HG03342 (cell line): ENCODE results near the gene PSPC1.
"Not testable (repeated sequence)": the region's sequence is repeated elsewhere in the genome, so short reads cannot be mapped to it uniquely, and the experiment has no call there.

Experiments used
- ATAC-seq: cut with Tn5 transposase; IDR thresholded peaks from one replicate; pipeline ENCODE4 v1.9.1; 2021; ENCODE audit warnings: mild to moderate bottlenecking, moderate library complexity; ENCODE audit not compliant: unreplicated experiment

Gene PSPC1

DNA sequence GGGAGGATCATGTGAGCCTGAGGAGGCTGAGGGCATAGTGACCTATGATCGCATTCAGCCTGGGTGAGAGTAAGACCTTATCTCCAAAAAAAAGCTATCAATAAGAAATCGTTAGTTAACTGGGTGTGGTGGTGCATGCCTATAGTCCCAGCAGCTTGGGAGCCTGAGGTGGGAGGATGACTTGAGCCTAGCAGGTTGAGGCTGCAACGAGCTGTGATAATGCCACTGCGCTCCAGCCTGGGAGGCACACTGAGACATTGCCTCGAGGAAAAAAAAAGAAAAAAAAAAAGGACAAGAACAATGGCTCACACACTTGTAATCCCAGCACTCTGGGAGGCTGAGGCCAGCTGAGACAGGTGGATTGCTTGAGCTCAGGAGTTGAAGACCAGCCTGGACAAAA lies 16.2 kb downstream of the PSPC1 start:
- no peak for ATAC-seq

DNA sequence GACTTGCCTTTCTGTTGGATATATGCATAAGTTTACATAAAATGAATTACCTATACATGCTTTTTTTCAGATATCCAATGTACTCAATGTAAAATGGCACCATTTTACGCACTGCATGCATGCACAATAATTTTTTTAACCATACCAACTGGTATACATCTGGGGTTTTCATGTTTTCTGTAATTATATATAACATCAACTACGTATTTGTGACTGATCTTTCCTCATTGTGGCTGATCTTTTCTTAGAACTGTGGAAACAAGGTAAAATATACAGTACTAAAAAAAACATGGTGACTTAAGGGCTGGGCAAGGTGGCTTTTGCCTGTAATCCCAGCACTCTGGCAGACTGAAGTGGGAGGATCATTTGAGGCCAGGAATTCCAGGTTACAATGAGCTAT lies 18.5 kb downstream of the PSPC1 start:
- ATAC-seq = no peak

DNA sequence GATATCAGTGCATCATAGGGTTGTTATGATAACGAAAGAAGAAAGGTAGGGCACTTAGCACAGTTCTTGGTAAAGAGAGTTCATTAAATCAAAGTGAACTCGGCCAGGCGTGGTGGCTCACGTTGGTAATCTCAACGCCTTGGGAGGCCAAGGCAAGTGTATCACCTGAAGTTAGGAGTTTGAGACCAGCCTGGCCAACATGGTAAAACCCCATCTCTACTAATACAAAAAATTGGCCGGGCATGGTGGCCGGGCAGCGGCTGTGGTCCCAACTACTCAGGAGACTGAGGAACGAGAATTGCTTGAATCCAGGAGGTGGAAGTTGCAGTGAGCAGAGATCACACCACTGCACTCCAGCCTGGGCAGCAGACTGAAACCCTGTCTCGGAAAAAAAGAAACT lies 19.1 kb downstream of the PSPC1 start:
- no peak for ATAC-seq

DNA sequence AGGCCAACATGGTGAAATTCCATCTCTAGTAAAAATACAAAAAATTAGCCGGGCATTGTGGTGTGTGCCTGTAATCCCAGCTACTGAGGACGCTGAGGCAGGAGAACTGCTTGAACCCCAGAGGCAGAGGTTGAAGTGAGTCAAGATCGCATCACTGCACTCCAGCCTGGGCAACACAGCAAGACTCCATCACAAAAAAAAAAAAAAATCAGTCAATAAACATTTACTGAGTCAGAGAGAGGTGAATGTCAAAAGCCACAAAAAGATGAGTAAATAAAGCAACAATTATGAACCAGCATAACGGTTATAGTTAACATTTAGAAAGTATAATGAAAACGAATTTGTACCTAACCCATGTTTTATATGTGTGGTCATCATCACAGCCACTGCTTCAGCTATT lies 23.1 kb downstream of the PSPC1 start:
- no peak for ATAC-seq

DNA sequence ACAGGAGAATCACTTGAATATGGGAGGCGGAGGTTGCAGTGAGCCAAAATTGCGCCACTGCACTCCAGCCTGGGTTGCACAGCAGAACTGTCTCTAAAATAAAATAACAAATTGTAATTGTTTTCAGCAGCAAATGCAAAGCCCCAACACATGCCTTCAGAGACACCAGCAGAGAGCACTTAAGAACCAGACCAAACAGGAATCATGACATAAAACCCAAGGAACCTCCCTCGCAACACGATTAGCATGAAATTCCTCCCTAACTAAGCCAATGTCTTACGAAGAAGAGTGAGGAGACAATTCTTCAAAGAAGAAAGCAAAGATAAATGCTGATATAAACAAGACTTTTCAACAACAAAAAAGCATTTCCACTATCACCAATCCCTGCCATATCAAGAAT lies 40.1 kb downstream of the PSPC1 start:
- no peak for ATAC-seq

DNA sequence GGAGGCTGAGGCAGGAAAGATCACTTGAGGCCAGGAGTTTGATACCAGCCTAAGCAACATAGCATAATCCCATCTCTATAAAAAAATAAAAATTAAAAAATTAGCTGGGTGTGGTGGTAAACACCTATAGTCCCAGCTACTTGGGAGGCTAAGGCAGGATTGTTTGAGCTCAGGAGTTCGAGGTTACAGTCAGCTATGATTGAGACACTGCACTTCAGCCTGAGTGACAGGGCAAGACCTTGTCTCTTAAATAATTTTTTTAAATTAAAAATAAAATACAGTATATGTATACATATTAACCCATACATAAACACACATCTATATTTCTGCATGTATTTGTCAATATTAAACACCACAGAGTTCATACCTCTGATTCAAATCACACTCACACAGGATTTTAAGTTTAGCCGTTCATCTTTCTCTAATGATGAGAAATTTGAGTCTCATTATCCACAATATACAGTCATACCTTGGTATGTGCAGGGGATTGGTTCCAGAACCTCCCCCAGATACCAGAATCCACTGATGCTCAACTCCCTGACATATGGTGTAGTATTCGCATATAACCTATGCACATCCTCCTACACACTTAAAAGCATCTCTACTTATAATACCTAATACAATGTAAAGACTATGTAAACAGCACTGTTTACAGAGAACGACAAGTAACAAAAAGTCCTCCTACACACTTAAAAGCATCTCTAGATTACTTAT lies 44.7 kb downstream of the PSPC1 start:
- no peak for ATAC-seq

DNA sequence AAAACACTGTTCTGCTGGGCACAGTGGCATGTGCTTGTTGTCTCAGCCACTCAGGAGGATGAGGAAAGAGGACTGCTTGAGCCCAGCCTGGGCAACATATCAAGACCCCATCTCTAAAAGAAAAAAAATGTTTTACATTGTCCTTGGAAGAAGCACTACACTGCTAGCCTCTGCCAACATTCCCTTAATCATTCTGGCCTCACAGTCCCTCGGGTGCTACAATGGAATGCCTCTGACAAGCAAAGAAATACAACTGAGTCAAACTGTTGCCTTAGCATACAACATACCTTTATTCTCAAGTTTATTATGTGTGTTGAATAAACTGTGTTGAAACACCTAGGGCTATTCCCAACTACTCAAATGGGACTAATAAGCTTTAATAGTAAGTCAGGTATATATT lies 56.1 kb downstream of the PSPC1 start:
- ATAC-seq = no peak

DNA sequence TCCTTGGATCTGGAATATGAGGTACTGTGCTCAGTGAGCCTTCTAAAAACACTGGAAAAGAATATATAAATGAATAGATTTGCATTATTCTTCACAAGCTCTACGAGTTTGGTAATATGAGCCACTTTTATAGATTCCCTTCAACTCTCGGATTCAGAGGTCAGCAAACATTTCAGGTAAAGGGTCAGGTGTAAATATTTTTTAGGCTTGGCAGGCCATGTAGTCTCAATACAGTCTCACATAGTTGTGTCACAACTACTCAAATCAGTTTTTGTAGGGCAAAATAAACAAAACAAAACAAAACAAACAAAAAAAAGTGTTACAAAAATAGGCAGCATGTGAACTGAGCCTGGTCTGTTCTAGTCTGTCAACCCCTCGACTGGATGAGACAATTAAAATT lies 57.4 kb downstream of the PSPC1 start:
- no peak for ATAC-seq

DNA sequence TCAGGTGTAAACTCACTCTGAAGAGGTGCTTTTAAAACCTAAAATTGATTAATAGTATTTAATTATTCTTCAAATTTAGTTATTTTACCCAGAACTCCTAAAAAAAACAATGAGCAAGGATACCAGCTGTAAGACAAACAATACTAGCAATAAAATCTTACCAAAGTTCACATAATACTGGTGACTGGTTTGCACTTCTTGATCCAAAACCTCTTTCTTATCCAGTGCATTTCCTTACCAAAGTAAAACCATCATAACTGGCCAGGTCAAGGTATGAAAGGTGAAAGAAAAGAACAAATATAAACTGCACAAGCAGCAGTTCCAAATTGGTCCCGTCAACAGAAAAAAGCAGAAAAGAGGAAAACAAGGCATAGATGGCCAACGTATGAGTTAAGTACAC lies 62.7 kb downstream of the PSPC1 start:
- ATAC-seq = no peak

DNA sequence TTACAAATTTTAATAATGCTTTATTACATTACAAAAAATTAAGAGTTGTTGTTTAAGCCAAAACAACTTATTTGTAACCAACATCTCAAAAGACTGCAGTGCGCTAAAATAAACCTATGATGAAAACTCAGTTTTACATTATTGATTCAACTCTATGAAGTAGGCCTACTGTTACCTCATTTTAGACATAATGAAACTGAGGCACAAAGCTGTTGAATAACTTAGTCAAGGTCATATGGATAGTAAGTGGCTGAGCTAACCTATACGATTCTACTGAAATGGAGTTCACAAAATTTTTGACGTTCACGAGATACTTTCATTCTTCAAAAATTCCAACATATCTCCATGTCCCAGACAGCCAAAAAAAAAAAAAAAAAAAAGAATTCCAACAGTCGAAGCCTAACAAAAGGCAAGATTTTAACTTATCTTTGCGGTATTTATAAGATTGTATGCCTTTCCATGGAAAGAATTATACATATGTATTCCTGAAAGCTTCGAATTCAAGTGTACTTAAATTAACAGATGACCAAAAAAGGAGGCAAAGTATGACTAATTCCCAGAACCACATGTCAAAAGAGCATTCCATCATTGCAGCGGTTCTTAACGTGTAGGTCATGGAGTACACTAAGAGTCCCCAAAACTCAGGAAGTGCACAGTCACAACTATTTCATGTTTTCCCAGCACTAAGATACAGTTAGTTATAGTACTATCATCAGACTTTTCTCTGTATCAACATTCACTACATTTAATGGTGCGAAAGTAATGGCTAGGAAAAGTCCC lies 69.4 kb downstream of the PSPC1 start:
- no peak for ATAC-seq

DNA sequence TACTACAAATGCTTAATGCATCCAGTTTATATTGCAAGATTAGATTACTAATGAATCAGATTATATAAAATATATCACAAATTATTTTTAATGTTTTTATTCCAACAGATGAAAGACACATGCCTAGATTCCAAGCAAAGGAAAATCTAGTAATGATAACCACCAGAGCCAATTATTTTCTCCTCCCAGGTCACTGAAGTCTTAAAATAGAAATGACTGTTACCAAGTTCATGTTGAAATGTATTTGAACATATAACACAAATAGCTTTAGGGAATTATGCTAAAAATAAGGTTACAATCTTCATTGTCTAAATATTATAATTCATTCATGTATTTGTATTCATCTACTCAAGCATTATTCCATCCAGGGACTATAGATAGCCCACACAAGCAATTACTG lies 73.0 kb downstream of the PSPC1 start:
- not testable (repeated sequence) for ATAC-seq

DNA sequence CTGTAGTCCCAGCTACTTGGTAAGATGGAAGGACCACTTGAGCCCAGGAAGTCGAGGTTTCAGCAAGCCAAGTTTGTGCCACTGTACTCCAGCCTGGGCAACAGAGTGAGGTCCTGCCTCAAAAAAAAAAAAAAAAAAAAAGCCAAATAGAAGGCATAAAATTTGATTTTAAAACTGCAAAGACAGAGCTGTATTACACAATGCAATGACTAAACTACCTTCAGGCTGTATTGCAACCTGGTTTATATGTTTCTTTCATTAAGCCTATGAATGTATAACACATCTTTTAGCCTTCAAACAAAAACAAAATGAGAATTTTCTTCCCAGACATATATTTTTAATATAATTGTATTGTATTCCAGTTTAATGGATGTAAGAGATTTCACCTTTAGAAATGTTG lies 73.7 kb downstream of the PSPC1 start:
- not testable (repeated sequence) for ATAC-seq

DNA sequence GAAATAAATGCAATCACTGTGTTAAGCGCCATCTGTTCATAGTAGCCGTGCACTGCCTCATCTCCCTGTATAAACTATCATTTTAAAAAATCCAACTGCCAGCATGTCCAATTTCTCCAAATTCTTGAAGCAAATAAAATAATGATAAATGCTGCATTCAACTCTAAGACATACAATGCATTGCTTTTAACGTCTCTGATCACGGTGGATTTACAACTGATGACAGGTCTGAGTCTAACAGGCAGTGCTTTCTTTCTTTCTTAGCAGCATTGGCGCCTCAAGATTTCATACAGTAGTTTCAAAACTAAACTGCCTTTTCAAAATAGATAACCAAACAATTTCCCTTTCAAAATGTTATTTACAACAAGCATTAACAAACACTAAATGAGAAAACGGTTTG lies 78.5 kb downstream of the PSPC1 start:
- ATAC-seq = not testable (repeated sequence)

DNA sequence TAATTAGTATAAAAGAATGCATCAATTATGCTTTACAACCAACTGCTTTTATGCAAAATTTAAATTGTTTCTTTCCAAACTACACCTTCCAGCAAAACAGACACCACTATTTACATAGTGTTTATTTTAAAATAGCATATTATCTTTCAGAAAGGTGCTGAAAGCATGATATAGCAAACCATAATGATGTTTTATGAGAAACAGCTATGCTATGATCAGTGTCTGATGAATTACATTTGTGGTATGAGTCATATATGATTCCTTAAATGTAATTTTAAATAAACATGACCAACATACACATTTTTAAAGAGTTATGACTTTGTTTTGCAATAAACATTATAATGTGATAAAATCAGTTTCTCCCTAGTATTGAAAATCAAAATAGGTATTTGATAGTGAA lies 81.1 kb downstream of the PSPC1 start:
- not testable (repeated sequence) for ATAC-seq

DNA sequence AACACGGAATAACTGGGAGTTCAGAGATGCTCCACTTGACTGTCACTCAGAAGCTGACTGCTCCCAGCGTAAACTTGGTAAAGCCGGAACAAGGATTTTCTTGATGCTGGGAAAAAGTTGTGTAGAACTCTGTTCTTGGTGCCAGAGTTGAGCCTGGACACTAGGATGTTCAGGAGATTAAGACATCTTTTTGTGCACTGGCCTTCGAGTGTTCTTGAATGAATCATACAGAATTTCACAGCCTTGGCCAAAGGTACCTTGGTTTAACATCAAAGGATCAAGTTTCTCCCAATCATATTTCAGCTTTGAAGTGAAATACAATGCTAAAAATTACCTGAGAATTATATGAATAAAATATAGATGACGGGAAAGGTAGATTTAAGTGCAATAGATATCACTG lies 81.8 kb downstream of the PSPC1 start:
- not testable (repeated sequence) for ATAC-seq

DNA sequence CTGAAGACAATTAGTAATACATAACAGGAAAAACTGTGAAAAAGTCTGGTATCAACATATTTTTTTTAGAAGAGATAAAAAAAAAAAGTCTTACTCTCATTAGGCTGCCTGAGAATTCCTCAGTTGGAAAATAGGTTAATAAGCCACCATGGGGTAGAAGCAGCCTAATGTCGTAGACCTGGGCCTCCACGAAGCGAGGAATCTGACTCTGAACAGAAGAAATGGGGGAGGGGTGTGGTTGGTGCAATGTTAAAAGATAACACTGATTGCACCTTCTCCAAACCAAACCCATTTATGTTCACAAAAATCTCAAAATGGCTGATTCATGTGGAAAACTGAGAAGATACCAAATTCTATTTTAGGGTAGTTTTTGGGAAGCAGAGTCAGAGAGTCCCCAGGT lies 86.9 kb downstream of the PSPC1 start:
- no peak for ATAC-seq

DNA sequence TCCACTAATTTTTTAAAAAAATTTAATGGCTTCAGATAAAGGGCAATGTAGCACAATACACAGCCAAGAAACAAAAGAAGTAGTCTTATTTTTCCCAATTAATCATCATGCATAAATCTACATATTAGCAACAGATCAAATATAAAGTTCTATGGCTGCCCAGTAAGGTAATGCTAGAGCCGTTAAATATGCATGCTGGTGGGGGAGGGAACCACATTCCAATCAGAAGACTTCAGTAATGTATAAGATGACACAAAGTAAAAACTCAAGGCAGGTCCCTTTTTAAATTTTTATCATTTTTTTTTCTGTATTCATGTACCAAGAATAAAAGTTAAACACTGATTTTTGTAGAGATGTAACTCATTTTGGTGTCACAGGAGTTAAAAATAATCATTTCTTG lies 87.3 kb downstream of the PSPC1 start:
- no peak for ATAC-seq

DNA sequence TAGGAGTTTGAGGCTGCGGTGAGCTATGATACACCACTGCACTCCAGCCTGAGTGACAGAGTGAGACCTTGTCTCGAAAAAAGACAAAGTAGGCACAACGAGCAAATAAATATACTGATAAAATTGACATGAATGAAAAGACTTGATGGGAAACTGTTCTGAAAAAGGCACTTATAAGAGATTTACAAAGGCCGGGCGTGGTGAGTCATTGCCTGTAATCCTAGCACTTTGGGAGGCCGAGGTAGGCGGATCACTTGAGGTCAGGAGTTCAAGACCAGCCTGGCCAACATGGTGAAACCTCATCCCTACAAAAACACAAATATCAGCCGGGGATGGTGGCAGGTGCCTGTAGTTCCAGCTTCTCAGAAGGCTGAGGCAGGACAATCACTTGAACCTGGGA lies 91.3 kb downstream of the PSPC1 start:
- ATAC-seq = not testable (repeated sequence)

DNA sequence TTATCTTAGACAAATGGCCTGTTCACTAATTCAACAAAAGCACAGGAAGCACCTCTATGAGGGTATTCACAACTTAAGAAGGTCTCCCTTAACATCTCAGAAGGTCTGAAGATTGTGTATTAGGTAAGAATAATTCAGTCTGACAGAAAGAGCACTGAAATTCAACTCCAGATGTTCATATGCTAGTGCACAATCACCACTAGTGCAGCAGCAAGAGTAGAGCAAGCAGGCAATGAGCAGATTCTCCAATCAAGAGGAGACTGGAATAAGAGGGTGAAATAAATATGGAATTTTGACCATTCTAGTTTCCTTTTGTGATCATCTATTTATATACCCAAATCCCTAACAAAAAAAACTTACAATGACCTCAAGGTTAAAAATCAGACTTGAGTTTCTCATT lies 97.3 kb downstream of the PSPC1 start:
- no peak for ATAC-seq

DNA sequence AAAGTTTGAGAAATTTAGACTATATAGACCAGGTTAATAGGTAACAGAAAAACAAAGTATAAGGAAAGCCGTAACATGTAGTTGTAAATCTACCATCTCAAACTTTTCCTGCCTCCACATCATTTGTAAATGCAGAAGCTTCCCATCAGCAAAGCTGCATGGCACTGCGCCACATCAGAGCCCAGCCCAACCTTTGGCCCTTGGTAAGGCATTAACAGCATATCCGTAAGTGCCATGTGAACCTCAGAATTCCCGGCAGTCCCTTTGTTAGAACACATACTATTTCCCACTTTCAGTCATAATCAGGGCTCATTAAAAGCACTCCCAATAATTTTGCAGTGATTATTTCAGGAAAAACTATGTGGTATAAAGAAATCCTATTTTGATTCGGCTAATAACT lies 97.7 kb downstream of the PSPC1 start:
- ATAC-seq = no peak

DNA sequence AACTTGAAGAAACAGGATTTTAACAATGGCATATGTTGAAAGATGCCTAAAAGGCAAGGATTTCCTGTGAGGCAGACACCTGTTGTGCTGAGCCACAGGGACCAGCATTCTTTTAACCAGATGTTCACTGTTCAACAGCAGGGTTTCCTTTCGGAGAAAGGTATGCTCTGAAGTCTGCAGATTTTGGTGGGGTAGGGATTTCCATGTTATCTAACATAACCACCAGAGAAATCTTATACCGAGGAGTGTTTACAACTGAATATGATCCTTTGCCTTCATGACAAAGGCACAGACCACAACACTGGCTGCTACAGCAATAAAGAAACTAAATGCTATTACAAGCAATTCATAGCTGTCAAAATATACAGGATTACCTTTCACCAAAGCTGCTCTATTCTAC lies 101.2 kb downstream of the PSPC1 start:
- ATAC-seq = no peak

DNA sequence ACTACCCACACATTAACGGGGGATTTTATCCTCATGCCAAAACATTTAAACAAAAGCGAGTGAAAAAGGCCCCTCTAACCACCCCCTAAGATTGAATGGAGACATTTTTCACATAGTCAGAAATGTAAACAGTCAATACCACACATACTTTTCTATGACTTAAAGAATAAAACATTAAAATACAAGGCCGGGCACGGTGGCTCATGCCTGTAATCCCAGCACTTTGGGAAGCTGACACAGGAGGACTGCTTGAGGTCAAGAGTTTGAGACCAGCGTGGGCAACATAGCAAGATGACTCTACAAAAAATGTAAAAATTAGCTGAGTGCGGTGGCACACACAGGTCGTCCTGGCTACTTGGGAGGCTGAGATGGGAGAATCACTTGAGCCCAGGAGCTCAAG lies 102.0 kb downstream of the PSPC1 start:
- no peak for ATAC-seq

DNA sequence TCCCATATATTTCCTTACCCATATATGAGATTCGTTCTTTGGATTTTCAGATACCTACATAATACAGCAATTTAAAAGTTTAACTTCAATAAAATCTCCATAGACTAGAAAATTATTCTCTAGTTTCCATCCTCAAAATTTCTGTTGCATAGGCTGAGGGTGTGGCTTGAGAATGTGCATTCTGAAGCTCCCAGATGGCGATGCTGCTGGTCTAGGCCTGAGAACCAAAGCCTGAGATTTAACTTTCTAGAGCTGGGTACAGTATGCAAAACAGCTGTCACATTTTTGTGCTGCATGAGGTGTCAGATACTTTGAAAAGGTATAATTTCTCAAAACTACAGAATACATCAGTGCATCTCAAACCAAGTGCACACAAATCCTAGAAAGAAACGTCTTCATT lies 106.6 kb downstream of the PSPC1 start:
- ATAC-seq = no peak
